Activated CD4-positive, alpha-beta T cell treated with anti-CD3 and anti-CD28 coated beads for 36 hours (primary cell): ENCODE results near the gene SPG11. TPM values are rescaled to one million over a fixed set of nuclear protein-coding genes. Genes with fewer than 3 reads are reported as not detected.
A peak's percentile ranks its signal among the peaks of the same experiment; 100 is the strongest.
"Not testable (repeated sequence)": the region's sequence is repeated elsewhere in the genome, so short reads cannot be mapped to it uniquely, and the experiment has no call there.

Experiments
- ATAC-seq: fragments of 200-7000 bp; cut with Tn5 transposase; one replicate; pipeline ENCODE4 v1.10.0; 2021; ENCODE audit warnings: mild to moderate bottlenecking, moderate library complexity
- CTCF ChIA-PET: fragments of 350-600 bp; sonication (Branson Sonifier 250); formaldehyde crosslinking; loops from one replicate; lab custom pipeline; 2021; ENCODE audit warnings: antibody characterized with exemption; lab: Charles Lee
- POLR2A ChIA-PET: fragments of 350-600 bp; sonication (Branson Sonifier 250); formaldehyde crosslinking; loops from one replicate; lab custom pipeline; 2021; ENCODE audit warnings: antibody characterized with exemption, inconsistent platforms; lab: Charles Lee
- DNase-seq: peaks from one replicate; pipeline ENCODE4 v3.0.0-alpha.2; 2020
- H3K27ac Mint-ChIP-seq: one replicate; pipeline ENCODE4 v1.8.0; 2021; ENCODE audit warnings: mixed read lengths
- H3K27me3 Mint-ChIP-seq: one replicate; pipeline ENCODE4 v1.8.0; 2021; ENCODE audit warnings: mixed read lengths
- H3K36me3 Mint-ChIP-seq: one replicate; pipeline ENCODE4 v1.8.0; 2021; ENCODE audit warnings: low read depth, mixed read lengths
- H3K4me1 Mint-ChIP-seq: one replicate; pipeline ENCODE4 v1.8.0; 2021; ENCODE audit warnings: mixed read lengths
- H3K4me3 Mint-ChIP-seq: one replicate; pipeline ENCODE4 v1.8.0; 2021; ENCODE audit warnings: mild to moderate bottlenecking, moderate library complexity, mixed read lengths
- H3K9me3 Mint-ChIP-seq: one replicate; pipeline ENCODE4 v1.8.0; 2021; ENCODE audit warnings: low read depth, mixed read lengths
- intact Hi-C, 2 experiments: fragments of 100-400 bp; cut with DNase I in 1 of 2; cut with micrococcal nuclease in 1 of 2; formaldehyde crosslinking; loops; one replicate each; pipeline versions ENCODE4 v1.14.2 to v1.15.1; 2022 to 2024; cut with DNase I, micrococcal nuclease
- total RNA-seq, 2 experiments: library from RNA; stranded (reverse); gene quantifications; one replicate each; pipeline ENCODE4 v1.2.3, GENCODE V29; 2021

The SPG11 gene
- total RNA-seq, 2 experiments from 2014 or later: 76.2 to 88.7 TPM

DNA sequence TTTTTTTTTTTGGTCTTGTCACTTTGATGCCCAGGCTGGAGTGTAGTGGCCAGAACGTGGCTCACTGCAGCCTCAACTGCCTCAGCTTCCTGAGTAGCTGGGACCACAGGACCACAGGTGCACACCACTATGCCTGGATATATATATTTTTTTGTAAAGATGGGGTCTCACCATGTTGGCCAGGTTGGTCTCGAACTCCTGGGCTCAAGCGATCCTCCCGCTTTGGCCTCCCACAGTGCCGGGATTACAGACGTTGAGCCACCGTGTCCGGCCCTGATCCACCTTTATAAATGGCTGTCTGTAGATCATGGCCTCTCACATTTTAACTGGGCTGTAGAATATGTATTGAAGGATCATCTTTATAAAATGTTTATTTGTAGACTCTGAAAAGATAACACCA is 128.4 kb downstream of the SPG11 start:
- intact Hi-C loops: loop anchor here in 1 of 2 experiments (5.0 to 10.0 kb wide), 2 partner anchors 667 to 710 kb away; partner anchors contain the start of genes MFAP1 and WDR76
- Mint-ChIP-seq H3K27me3 (no peaks in the 10 kb centered on the region), H3K27ac (peak overlapping the region; percentile 69), H3K36me3 (peaks cover 25% of the 10 kb centered on the region), H3K4me1 (peaks cover 24% of the 10 kb centered on the region), H3K9me3 (no peaks in the 10 kb centered on the region), H3K4me3 (peak overlapping the region; percentile 75)
- DNase-seq: no peak
- ChIA-PET CTCF (no interaction called here), POLR2A (interaction anchor here (0.6 kb wide), 1 partner anchor 147 kb away, joined by 3 read pairs; no protein-coding TSS in a partner anchor)
- no peak for ATAC-seq

DNA sequence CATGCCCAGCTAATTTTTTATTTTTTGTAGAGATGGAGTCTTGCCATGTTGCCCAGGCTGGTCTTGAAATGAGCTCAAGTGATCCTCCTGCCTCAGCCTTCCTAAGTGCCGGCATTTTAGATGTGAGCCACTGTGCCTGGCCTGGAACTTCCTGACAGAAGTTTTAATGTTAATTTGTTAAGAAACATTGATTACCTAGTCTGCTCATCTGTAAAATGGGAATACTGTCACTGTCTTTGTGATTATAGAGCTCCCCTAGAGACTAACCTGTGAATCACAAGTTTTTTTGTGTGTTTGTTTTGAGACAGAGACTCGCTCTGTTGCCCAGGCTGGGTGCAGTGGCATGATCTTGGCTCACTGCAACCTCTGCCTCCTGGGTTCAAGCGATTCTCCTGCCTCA is 130.8 kb downstream of the SPG11 start:
- no peak for ATAC-seq
- Mint-ChIP-seq H3K4me1 (peaks cover 18% of the 10 kb centered on the region), H3K4me3 (no peak overlapping the region), H3K27me3 (no peaks in the 10 kb centered on the region), H3K36me3 (peaks cover 10% of the 10 kb centered on the region), H3K9me3 (no peaks in the 10 kb centered on the region), H3K27ac (peak overlapping the region; percentile 19)
- intact Hi-C loops: loop anchor here in 1 of 2 experiments (10.0 kb wide), 1 partner anchor 708 kb away; the partner anchor contains the start of genes MFAP1 and WDR76
- POLR2A ChIA-PET: interaction anchor here (0.6 to 1.2 kb wide), 2 partner anchors 11 to 14 kb away, joined by 3 read pairs; no protein-coding TSS in a partner anchor
- no peak for DNase-seq
- CTCF ChIA-PET: interaction anchor here (1.0 to 1.8 kb wide), 10 partner anchors 10 to 297 kb away, joined by 3 to 7 read pairs (median 4); no protein-coding TSS in a partner anchor

DNA sequence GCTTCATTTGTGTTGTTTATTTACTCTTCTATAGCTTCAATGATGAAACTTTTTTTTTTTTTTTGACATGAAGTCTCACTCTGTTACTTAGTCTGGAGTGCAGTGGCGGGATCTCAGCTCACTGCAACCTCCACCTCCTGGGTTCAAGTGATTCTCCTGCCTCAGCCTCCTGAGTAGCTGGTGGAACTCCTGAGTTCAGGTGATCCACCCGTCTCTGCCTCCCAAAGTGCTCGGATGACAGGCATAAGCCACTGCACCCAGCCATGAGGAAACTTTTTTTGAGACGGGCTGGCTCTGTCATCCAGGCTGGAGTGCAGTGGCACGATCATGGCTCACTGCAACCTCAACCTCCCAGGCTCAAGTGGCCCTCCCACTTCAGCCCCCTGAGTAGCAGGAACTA is 131.2 kb downstream of the SPG11 start:
- ChIA-PET POLR2A (interaction anchor here (0.6 to 1.2 kb wide), 2 partner anchors 11 to 14 kb away, joined by 3 read pairs; no protein-coding TSS in a partner anchor), CTCF (interaction anchor here (0.6 to 1.8 kb wide), 11 partner anchors 10 to 296 kb away, joined by 3 to 7 read pairs (median 4); no protein-coding TSS in a partner anchor)
- H3K36me3 Mint-ChIP-seq, H3K27ac Mint-ChIP-seq, H3K4me3 Mint-ChIP-seq, H3K27me3 Mint-ChIP-seq, ATAC-seq, DNase-seq, H3K9me3 Mint-ChIP-seq: not testable (repeated sequence)
- intact Hi-C loops: loop anchor here in 1 of 2 experiments (10.0 kb wide), 1 partner anchor 707 kb away; the partner anchor contains the start of genes MFAP1 and WDR76
- peaks cover 18% of the 10 kb centered on the region for H3K4me1 Mint-ChIP-seq

DNA sequence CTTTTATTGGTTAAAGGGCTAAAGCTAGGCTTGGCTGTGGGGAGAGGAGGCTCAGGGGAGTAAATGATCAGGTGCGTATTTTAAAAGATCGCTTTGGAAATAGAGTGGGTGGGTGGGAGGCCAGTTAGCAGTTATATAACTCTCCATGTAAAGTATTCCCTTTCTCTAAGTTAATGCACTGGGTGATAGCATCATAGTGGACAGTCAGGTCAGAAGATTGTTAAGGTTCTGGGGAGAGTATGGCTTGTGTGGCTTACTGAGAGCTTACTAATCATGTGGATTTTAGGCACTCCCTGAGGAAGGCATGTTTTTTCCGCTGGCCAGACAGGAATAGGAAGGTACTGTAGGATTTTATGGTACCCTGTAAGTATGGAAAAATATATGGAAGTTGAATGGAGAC is 132.8 kb downstream of the SPG11 start:
- ATAC-seq: no peak
- intact Hi-C loops: loop anchor here in 1 of 2 experiments (10.0 kb wide), 1 partner anchor 706 kb away; the partner anchor contains the start of genes MFAP1 and WDR76
- no peak for DNase-seq
- H3K4me1 Mint-ChIP-seq: peaks cover 13% of the 10 kb centered on the region
- POLR2A ChIA-PET: no interaction called here
- H3K4me3 Mint-ChIP-seq: no peak overlapping the region
- peak overlapping the region; percentile 5 for H3K27ac Mint-ChIP-seq
- peaks cover 4% of the 10 kb centered on the region for H3K36me3 Mint-ChIP-seq
- H3K27me3 Mint-ChIP-seq: no peaks in the 10 kb centered on the region
- CTCF ChIA-PET: interaction anchor here (1.0 to 1.3 kb wide), 2 partner anchors 8 to 582 kb away, joined by 3 read pairs; no protein-coding TSS in a partner anchor
- no peaks in the 10 kb centered on the region for H3K9me3 Mint-ChIP-seq

DNA sequence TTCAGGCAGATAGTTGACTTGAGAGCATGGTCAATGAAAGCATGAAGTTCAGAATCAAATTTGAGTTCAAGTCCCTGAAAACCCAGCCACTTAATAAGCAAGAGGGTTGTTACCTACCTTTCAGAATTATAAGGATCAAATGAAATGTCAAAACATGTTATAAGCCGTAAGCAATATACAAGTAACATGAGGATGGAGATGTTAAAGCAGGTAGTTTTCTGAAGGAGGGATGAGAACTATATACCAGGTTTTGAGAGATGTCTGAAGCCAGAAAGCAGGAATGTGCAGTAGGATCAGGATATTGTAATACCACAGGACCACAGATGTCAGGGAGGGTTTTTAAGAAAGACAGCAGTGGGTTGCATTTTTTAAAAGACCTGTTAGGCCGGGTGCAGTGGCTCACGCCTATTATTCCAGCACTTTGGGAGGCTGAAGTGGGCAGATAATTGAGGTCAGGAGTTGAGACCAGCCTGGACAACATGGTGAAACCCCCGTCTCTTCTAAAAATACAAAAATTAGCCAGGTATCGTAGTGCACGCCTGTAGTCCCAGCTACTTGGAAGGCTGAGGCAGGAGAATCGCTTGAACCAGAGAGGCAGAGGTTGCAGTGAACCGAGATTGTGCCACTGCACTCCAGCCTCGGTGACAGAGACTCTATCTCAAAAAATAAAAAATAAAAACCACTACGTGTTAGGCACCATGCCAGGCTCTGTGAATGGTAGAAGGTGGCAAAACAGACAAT is 133.4 kb downstream of the SPG11 start:
- intact Hi-C loops: loop anchor here in 1 of 2 experiments (10.0 kb wide), 1 partner anchor 705 kb away; the partner anchor contains the start of genes MFAP1 and WDR76
- Mint-ChIP-seq H3K4me3 (no peak overlapping the region), H3K27me3 (no peaks in the 10 kb centered on the region), H3K36me3 (peaks cover 4% of the 10 kb centered on the region), H3K27ac (peak overlapping the region; percentile 2), H3K4me1 (peaks cover 8% of the 10 kb centered on the region), H3K9me3 (no peaks in the 10 kb centered on the region)
- CTCF ChIA-PET: interaction anchor here (1.0 kb wide), 1 partner anchor 581 kb away, joined by 3 read pairs; no protein-coding TSS in a partner anchor
- no peak for ATAC-seq
- DNase-seq: no peak
- POLR2A ChIA-PET: interaction anchor here (0.6 kb wide), 1 partner anchor 25 kb away, joined by 5 read pairs; no protein-coding TSS in a partner anchor

DNA sequence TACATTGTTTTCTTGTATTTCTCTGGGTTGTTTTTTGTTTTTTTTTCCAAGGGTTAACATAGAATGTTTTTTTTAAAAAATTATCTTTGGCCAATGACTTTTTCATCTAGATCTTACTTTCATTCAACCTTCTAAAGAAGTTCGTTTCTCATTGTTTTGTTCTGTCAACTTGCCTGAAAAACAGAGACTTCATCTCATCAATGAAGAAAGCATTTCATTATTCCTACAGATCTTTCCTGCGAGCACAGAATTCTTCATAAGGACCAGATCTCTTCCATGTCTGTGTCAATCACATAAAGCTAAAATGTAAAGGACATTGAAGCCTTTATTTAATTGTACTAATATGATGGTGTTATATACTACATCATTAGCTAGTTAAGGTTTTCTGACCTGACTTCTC is 136.2 kb downstream of the SPG11 start:
- DNase-seq: no peak
- ChIA-PET CTCF (interaction anchor here (0.9 kb wide), 1 partner anchor 11 kb away, joined by 4 read pairs; no protein-coding TSS in a partner anchor), POLR2A (no interaction called here)
- Mint-ChIP-seq H3K9me3 (no peaks in the 10 kb centered on the region), H3K36me3 (peaks cover 7% of the 10 kb centered on the region), H3K27ac (no peak overlapping the region), H3K4me1 (peaks cover 3% of the 10 kb centered on the region), H3K27me3 (no peaks in the 10 kb centered on the region), H3K4me3 (no peak overlapping the region)
- ATAC-seq: no peak
- intact Hi-C loops: no loop called here

DNA sequence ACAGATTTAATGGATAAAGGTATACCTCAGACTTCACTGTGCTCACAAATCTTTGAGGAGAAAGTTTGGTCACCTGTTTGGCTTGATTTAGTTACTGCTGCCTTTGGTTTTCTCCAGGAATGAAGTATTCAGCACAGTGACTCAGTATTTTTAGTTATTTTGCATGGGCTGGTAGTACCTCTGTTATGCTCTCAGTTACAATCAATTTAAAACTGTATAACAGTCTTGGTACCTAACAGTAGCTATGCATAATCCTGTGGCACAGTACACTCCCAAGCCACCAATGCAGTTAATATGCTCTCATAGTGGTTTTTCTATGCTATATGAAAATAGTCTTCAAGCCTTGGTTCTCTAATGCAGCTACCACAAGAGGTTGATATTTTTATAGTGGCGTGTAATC is 138.4 kb downstream of the SPG11 start:
- Mint-ChIP-seq H3K4me1 (peaks cover 3% of the 10 kb centered on the region), H3K36me3 (peaks cover 14% of the 10 kb centered on the region), H3K27me3 (no peaks in the 10 kb centered on the region), H3K4me3 (no peak overlapping the region), H3K9me3 (no peaks in the 10 kb centered on the region), H3K27ac (no peak overlapping the region)
- DNase-seq (no peak), ATAC-seq (peak; percentile 16)
- intact Hi-C loops: no loop called here
- ChIA-PET POLR2A (no interaction called here), CTCF (no interaction called here)

DNA sequence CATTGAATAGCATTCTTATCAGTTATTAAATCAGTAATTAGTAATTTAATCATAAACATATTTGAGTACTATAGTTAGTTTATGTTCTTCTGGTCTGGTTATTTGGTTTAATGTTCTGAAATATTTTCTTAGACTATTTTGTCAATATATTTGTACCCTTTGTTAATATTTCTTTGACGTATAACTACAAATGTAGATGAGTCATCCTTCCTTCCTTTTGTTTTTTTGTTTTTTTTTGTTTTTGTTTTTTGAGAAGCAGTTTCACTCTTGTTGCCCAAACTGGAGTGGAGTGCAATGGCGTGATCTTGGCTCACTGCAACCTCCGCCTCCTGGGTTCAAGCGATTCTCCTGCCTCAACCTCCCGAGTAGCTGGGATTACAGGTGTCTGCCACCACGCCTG is 143.9 kb downstream of the SPG11 start:
- Mint-ChIP-seq H3K36me3 (peaks cover 19% of the 10 kb centered on the region), H3K9me3 (no peaks in the 10 kb centered on the region), H3K4me3 (no peak overlapping the region), H3K4me1 (no peaks in the 10 kb centered on the region), H3K27ac (no peak overlapping the region), H3K27me3 (no peaks in the 10 kb centered on the region)
- ATAC-seq: no peak
- POLR2A ChIA-PET: no interaction called here
- CTCF ChIA-PET: interaction anchor here (0.8 kb wide), 1 partner anchor 64 kb away, joined by 3 read pairs; no protein-coding TSS in a partner anchor
- intact Hi-C loops: no loop called here
- DNase-seq: no peak

DNA sequence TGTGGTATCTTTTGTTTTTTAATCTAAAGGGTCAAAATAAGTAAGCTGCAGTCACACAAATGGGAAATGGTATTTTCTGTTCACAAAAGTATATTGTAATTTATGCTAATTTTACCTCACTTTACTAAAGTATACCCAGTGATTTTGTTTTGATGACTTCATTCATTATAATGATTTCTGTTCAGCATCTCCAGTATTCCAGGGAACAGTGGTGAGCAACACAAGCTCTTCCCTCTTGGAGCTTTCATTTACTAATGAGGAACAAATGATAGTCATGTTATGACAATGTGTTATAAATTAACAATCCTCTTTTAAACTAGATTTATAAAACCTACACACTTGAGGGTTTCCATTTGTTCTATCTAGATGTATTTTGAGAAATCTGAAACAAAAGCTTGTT is 147.0 kb downstream of the SPG11 start:
- H3K36me3 Mint-ChIP-seq: peaks cover 13% of the 10 kb centered on the region
- H3K27me3 Mint-ChIP-seq: no peaks in the 10 kb centered on the region
- no peak for DNase-seq
- no peak overlapping the region for H3K27ac Mint-ChIP-seq
- no peak for ATAC-seq
- H3K4me1 Mint-ChIP-seq: no peaks in the 10 kb centered on the region
- POLR2A ChIA-PET: no interaction called here
- CTCF ChIA-PET: interaction anchor here (0.7 to 1.3 kb wide), 2 partner anchors 10 to 16 kb away, joined by 4 to 7 read pairs; no protein-coding TSS in a partner anchor
- no peaks in the 10 kb centered on the region for H3K9me3 Mint-ChIP-seq
- intact Hi-C loops: no loop called here
- no peak overlapping the region for H3K4me3 Mint-ChIP-seq
